Caco-2 (cell line): ENCODE results near the gene TRPM8. TPM values are rescaled to one million over a fixed set of nuclear protein-coding genes. Genes with fewer than 3 reads are reported as not detected.

Source experiments
- BruUV-seq: library from RNA; stranded (reverse); fragments of 400-500 nt; replicated peaks from 2 replicates; lab custom pipeline; 2021; lab: Mats Ljungman, UMichigan
- CTCF ChIA-PET: fragments of 300-600 bp; sonication (Branson Sonifier 250); formaldehyde crosslinking; loops from one replicate; lab custom pipeline; 2022; ENCODE audit warnings: antibody characterized with exemption; lab: Charles Lee
- POLR2A ChIA-PET: fragments of 300-600 bp; sonication (Branson Sonifier 250); formaldehyde crosslinking; loops from one replicate; lab custom pipeline; 2022; ENCODE audit warnings: antibody characterized with exemption; lab: Charles Lee
- DNase-seq, 2 experiments: peaks; one replicate each; pipeline versions ENCODE4 v3.0.0 to v3.0.0-alpha.2; 2020 to 2022
- H3K27me3 ChIP-seq: replicated peaks from 2 replicates; pipeline ENCODE4 v1.6.0; 2011; ENCODE audit warnings: low read length; ENCODE audit not compliant: control insufficient read depth, insufficient read depth
- H3K36me3 ChIP-seq: 2 replicates; pipeline ENCODE4 v1.5.1; 2011; ENCODE audit warnings: low read length; ENCODE audit not compliant: control insufficient read depth, insufficient read depth
- H3K4me1 ChIP-seq: fragments of 250-450 bp; sonication (Bioruptor Pico); 2 replicates; pipeline ENCODE4 v1.5.1; 2020; ENCODE audit warnings: mild to moderate bottlenecking
- H3K4me3 ChIP-seq: 2 replicates; pipeline ENCODE4 v1.5.1; 2011; ENCODE audit warnings: low read depth, mild to moderate bottlenecking, control low read depth, low read length
- H3K9me3 ChIP-seq: fragments of 250-450 bp; sonication (Bioruptor Pico); 2 replicates; pipeline ENCODE4 v1.5.1; 2020; ENCODE audit warnings: mild to moderate bottlenecking, moderate library complexity
- H3K27ac Mint-ChIP-seq: one replicate; pipeline ENCODE4 v1.8.0; 2022; ENCODE audit warnings: mixed read lengths; ENCODE audit not compliant: unreplicated experiment
- H3K27me3 Mint-ChIP-seq: one replicate; pipeline ENCODE4 v1.8.0; 2022; ENCODE audit warnings: mixed read lengths; ENCODE audit not compliant: insufficient read depth, unreplicated experiment
- H3K36me3 Mint-ChIP-seq: one replicate; pipeline ENCODE4 v1.8.0; 2022; ENCODE audit warnings: mild to moderate bottlenecking, mixed read lengths; ENCODE audit not compliant: insufficient read depth, unreplicated experiment
- H3K4me1 Mint-ChIP-seq: one replicate; pipeline ENCODE4 v1.8.0; 2022; ENCODE audit warnings: low read depth, mixed read lengths; ENCODE audit not compliant: unreplicated experiment
- H3K4me3 Mint-ChIP-seq: one replicate; pipeline ENCODE4 v1.8.0; 2022; ENCODE audit warnings: mild to moderate bottlenecking, moderate library complexity, mixed read lengths; ENCODE audit not compliant: unreplicated experiment
- H3K9me3 Mint-ChIP-seq: one replicate; pipeline ENCODE4 v1.8.0; 2022; ENCODE audit warnings: mixed read lengths; ENCODE audit not compliant: unreplicated experiment
- intact Hi-C: fragments of 100-400 bp; cut with micrococcal nuclease; formaldehyde crosslinking; loops from one replicate; pipeline ENCODE4 v1.10.0; 2022; ENCODE audit not compliant: unreplicated experiment
- total RNA-seq: library from RNA; stranded (reverse); gene quantifications from 2 replicates; pipeline ENCODE4 v1.2.3, GENCODE V29; 2022
- TF ChIP-seq, protein P1 (sequence below), 2 experiments: fragments of 200-600 bp in 1 of 2; IDR thresholded peaks; 1 replicate in 1 of 2; 2 replicates in 1 of 2; pipeline versions ENCODE4 v1.5.1 to v1.8.0; 2011 to 2022; ENCODE audit warnings: antibody characterized with exemption in 1 of 2, control low read depth in 1 of 2, inconsistent platforms in 1 of 2, low read depth in 1 of 2, low read length in 1 of 2, mild to moderate bottlenecking in 1 of 2, moderate library complexity in 1 of 2; ENCODE audit not compliant: insufficient read depth in 1 of 2, severe bottlenecking in 1 of 2, unreplicated experiment in 1 of 2

Gene TRPM8
- total RNA-seq, 1 experiment from 2014 or later, result not detected

DNA sequence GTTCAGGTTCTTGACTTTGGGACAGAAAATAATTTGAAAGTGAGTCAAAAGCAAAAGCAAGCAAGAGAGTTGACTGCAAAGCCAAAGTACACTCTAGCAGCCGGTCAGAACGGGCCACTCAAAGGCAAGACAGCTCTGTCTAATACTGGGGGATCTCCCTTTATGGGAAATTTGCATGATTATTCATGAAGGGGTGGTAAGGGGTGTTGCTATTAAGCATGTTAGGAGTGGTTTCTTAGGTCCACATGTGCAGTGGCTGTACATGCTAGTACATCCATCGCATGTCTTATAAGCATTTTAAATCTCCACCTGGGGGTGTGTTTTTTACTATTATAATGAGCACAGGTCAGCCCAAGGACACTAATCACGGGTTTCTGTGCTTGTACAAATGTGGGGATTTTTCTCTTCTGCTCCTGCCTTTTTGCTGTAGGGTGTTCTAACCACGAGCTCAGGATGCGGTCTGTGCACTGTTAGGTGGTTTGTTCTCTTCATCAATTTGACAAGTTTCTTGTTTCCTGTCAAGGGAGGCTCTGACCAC is 73.2 kb downstream of the TRPM8 start:
- peaks cover 8% of the 10 kb centered on the region for H3K27me3 Mint-ChIP-seq
- peaks cover 5% of the 10 kb centered on the region for H3K4me1 Mint-ChIP-seq
- BruUV-seq, result no TSS peak
- no peak overlapping the region for H3K4me3 ChIP-seq
- H3K4me3 Mint-ChIP-seq, result no peak overlapping the region
- no peaks in the 10 kb centered on the region for H3K36me3 Mint-ChIP-seq
- H3K9me3 Mint-ChIP-seq, result peaks cover 3% of the 10 kb centered on the region
- DNase-seq, result no peak
- H3K4me1 ChIP-seq, result no peaks in the 10 kb centered on the region
- H3K27me3 ChIP-seq, result no peaks in the 10 kb centered on the region
- H3K36me3 ChIP-seq, result no peaks in the 10 kb centered on the region
- intact Hi-C loops, result no loop called here
- H3K27ac Mint-ChIP-seq, result no peak overlapping the region
- ChIA-PET POLR2A (no interaction called here), CTCF (interaction anchor here (0.6 kb wide), 1 partner anchor 445 kb away, joined by 3 read pairs; no protein-coding TSS in a partner anchor)
- no peaks in the 10 kb centered on the region for H3K9me3 ChIP-seq
- TF ChIP-seq, protein P1, sequence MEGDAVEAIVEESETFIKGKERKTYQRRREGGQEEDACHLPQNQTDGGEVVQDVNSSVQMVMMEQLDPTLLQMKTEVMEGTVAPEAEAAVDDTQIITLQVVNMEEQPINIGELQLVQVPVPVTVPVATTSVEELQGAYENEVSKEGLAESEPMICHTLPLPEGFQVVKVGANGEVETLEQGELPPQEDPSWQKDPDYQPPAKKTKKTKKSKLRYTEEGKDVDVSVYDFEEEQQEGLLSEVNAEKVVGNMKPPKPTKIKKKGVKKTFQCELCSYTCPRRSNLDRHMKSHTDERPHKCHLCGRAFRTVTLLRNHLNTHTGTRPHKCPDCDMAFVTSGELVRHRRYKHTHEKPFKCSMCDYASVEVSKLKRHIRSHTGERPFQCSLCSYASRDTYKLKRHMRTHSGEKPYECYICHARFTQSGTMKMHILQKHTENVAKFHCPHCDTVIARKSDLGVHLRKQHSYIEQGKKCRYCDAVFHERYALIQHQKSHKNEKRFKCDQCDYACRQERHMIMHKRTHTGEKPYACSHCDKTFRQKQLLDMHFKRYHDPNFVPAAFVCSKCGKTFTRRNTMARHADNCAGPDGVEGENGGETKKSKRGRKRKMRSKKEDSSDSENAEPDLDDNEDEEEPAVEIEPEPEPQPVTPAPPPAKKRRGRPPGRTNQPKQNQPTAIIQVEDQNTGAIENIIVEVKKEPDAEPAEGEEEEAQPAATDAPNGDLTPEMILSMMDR (IDR thresholded peaks at IDR 0.05; ENCODE audit: insufficient read depth in 1 of 2, low read depth in 1 of 2, low read length in 1 of 2, severe bottlenecking in 1 of 2, unreplicated experiment in 1 of 2), result no peak

DNA sequence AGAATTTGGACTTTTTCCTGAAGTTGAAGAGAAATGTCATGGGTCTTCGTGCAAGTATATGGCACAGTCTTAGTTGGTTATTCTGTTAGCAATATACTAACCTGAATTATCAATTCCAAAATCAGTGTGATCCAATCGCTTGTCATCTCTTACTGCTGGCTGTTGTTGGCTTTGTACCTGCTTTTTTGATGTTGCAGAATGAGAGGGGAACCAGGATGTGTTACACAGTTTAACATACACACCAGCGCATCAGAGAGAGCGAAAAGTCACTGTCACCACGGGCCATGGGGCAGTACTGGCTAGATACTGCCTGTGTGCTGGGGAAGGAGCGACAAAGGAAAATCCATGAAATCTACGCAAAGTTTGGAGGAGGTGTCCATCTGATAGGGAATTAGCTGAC is 74.0 kb downstream of the TRPM8 start:
- peaks cover 8% of the 10 kb centered on the region for H3K27me3 Mint-ChIP-seq
- H3K4me1 ChIP-seq, result no peaks in the 10 kb centered on the region
- intact Hi-C loops, result no loop called here
- ChIA-PET CTCF (no interaction called here), POLR2A (no interaction called here)
- no peaks in the 10 kb centered on the region for H3K9me3 Mint-ChIP-seq
- no peaks in the 10 kb centered on the region for H3K27me3 ChIP-seq
- H3K4me3 Mint-ChIP-seq, result no peak overlapping the region
- DNase-seq, result no peak
- H3K36me3 ChIP-seq, result no peaks in the 10 kb centered on the region
- peaks cover 5% of the 10 kb centered on the region for H3K4me1 Mint-ChIP-seq
- TF ChIP-seq, protein P1 (IDR thresholded peaks at IDR 0.05; ENCODE audit: insufficient read depth in 1 of 2, low read depth in 1 of 2, low read length in 1 of 2, severe bottlenecking in 1 of 2, unreplicated experiment in 1 of 2), result no peak
- H3K27ac Mint-ChIP-seq, result no peak overlapping the region
- no peaks in the 10 kb centered on the region for H3K9me3 ChIP-seq
- H3K4me3 ChIP-seq, result no peak overlapping the region
- BruUV-seq, result no TSS peak
- H3K36me3 Mint-ChIP-seq, result no peaks in the 10 kb centered on the region

DNA sequence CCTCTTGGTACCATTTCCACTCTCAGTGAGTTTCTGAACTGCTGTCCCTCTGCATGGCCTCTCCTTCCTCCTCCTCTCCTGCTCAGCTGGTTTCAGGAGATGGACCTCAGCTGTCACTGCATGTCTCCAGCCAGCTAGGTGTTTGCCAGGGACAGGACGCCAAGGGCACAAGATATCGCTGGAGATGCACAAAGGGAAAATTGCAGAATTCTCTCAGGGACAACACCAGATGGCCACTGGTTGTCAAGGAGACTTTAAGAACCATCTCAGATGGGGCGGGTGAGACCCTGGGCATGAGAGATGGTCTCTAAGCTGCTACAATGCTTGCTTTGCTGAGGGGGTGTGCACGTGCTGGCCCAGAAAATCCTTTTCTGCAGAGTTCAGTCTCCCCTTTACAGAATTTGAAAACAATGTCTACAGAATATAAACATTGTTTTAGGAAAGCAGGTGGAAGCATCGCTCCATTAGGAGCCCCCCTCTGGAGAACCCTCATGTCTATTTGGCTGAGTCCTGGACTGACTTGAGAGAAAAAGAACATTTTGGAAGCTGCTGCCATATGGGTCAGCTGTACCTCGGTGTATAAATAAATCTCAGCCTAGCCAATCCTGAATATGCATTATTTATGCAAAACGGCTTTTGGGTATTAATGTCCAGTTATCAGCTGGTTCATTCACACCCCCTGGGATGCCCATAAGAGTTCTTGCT is 75.5 kb downstream of the TRPM8 start:
- Histone ChIP-seq H3K9me3 (no peaks in the 10 kb centered on the region), H3K4me1 (no peaks in the 10 kb centered on the region), H3K4me3 (no peak overlapping the region), H3K27me3 (no peaks in the 10 kb centered on the region), H3K36me3 (no peaks in the 10 kb centered on the region)
- H3K4me1 Mint-ChIP-seq, result peaks cover 5% of the 10 kb centered on the region
- no peak overlapping the region for H3K27ac Mint-ChIP-seq
- no peak for DNase-seq
- POLR2A ChIA-PET, result no interaction called here
- BruUV-seq, result no TSS peak
- TF ChIP-seq, protein P1 (IDR thresholded peaks at IDR 0.05; ENCODE audit: insufficient read depth in 1 of 2, low read depth in 1 of 2, low read length in 1 of 2, severe bottlenecking in 1 of 2, unreplicated experiment in 1 of 2), result no peak
- H3K4me3 Mint-ChIP-seq, result no peak overlapping the region
- H3K9me3 Mint-ChIP-seq, result no peaks in the 10 kb centered on the region
- peaks cover 8% of the 10 kb centered on the region for H3K27me3 Mint-ChIP-seq
- intact Hi-C loops, result no loop called here
- H3K36me3 Mint-ChIP-seq, result no peaks in the 10 kb centered on the region
- CTCF ChIA-PET, result no interaction called here
